ENCODE data around the gene ZBTB42. TPM values are rescaled to one million over a fixed set of nuclear protein-coding genes. Genes with fewer than 3 reads are reported as not detected.

Gene ZBTB42
- total and polyA plus RNA-seq, 4 experiments from 2014 or later: 2.0 to 12.3 (median 6.9) TPM

- peaks cover 0 to 11% of the 10 kb centered on the region in 2 donors for H3K36me3 Mint-ChIP-seq
- H3K4me3 Mint-ChIP-seq: no peak overlapping the region
- H3K9me3 Mint-ChIP-seq: no peaks in the 10 kb centered on the region
- CTCF ChIA-PET (ENCODE audit: partially characterized antibody): no interaction called here
- DNase-seq: no peak
- H3K27ac ChIP-seq (ENCODE audit: low read depth, low read length): no peak overlapping the region
- no peaks in the 10 kb centered on the region for H3K4me1 ChIP-seq (ENCODE audit: insufficient read depth, low read length)
- H3K36me3 ChIP-seq (ENCODE audit: insufficient read depth, low read length): no peaks in the 10 kb centered on the region
- H3K27me3 Mint-ChIP-seq: no peaks in the 10 kb centered on the region
- H3K4me3 ChIP-seq (ENCODE audit: low read length in 2 of 2): no peak overlapping the region
- intact Hi-C loops (cut with micrococcal nuclease): no loop called here
- peak overlapping the region in 2 of 7 donors; percentile 13 to 62 for H3K27ac Mint-ChIP-seq
- H3K4me1 Mint-ChIP-seq: peaks cover 0 to 1% (median 0%) of the 10 kb centered on the region in 4 donors
- no peaks in the 10 kb centered on the region for H3K27me3 ChIP-seq (ENCODE audit: insufficient read depth, low read length)
- H3K9me3 ChIP-seq (ENCODE audit: control insufficient read depth in 1 of 2, low read length in 2 of 2): no peaks in the 10 kb centered on the region
- POLR2A ChIA-PET (ENCODE audit: partially characterized antibody): no interaction called here
Measured at GRCh38 chr14:104779776-104780512, 21.0 kb upstream of the ZBTB42 start.

DNA sequence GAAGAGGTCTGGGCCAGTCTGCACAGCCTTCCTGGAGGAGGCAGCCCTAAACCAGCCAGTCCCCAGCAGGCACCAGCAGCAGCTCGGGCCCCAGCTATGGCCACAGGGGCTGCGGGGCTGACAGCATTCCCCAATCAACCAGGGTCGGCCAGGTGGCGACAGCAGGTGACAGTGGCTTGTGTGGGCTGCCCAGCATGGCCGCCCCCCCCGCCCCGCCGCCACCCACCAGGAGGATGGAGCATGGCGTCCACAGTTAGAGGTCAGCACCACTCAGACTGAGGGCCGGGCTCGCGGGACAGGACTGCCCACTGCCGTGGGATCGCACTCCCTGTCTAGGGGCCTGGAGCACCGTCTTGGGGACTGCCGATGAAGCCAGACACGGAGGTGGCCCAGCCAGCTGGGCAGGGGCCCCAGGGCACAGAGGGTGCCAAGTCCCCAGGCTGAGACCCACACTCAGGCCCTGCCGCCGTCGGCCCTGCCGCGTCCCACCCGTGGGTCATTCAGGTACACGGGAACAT is 20.3 kb upstream of the ZBTB42 start:
- no peaks in the 10 kb centered on the region for H3K27me3 Mint-ChIP-seq
- intact Hi-C loops (cut with micrococcal nuclease): no loop called here
- Histone ChIP-seq H3K4me1 (ENCODE audit: insufficient read depth, low read length) (no peaks in the 10 kb centered on the region), H3K36me3 (ENCODE audit: insufficient read depth, low read length) (no peaks in the 10 kb centered on the region), H3K27ac (ENCODE audit: low read depth, low read length) (no peak overlapping the region), H3K4me3 (ENCODE audit: low read length in 2 of 2) (no peak overlapping the region), H3K27me3 (ENCODE audit: insufficient read depth, low read length) (no peaks in the 10 kb centered on the region), H3K9me3 (ENCODE audit: control insufficient read depth in 1 of 2, low read length in 2 of 2) (no peaks in the 10 kb centered on the region)
- no peaks in the 10 kb centered on the region for H3K9me3 Mint-ChIP-seq
- H3K4me1 Mint-ChIP-seq: peaks cover 0 to 1% (median 0%) of the 10 kb centered on the region in 4 donors
- DNase-seq: no peak
- H3K4me3 Mint-ChIP-seq: no peak overlapping the region
- ChIA-PET CTCF (ENCODE audit: partially characterized antibody) (interaction anchor here (1.0 kb wide), 1 partner anchor 12 kb away, joined by 3 read pairs; no protein-coding TSS in a partner anchor), POLR2A (ENCODE audit: partially characterized antibody) (no interaction called here)
- H3K36me3 Mint-ChIP-seq: peaks cover 0 to 11% of the 10 kb centered on the region in 2 donors
- H3K27ac Mint-ChIP-seq: peak overlapping the region in 1 of 7 donors; percentile 46

GRCh38 chr14:104781271-104782077 is 19.4 kb upstream of the ZBTB42 start:
- no peak overlapping the region for H3K27ac Mint-ChIP-seq
- H3K4me1 ChIP-seq (ENCODE audit: insufficient read depth, low read length): peaks cover 5% of the 10 kb centered on the region
- CTCF ChIA-PET (ENCODE audit: partially characterized antibody): interaction anchor here (1.0 kb wide), 1 partner anchor 13 kb away, joined by 3 read pairs; no protein-coding TSS in a partner anchor
- no peak overlapping the region for H3K4me3 Mint-ChIP-seq
- H3K9me3 Mint-ChIP-seq: no peaks in the 10 kb centered on the region
- DNase-seq: no peak
- POLR2A ChIA-PET (ENCODE audit: partially characterized antibody): no interaction called here
- H3K4me1 Mint-ChIP-seq: peaks cover 0 to 6% (median under 1%) of the 10 kb centered on the region in 4 donors
- no peak overlapping the region for H3K27ac ChIP-seq (ENCODE audit: low read depth, low read length)
- peaks cover 0 to 7% of the 10 kb centered on the region in 2 donors for H3K36me3 Mint-ChIP-seq
- H3K27me3 Mint-ChIP-seq: no peaks in the 10 kb centered on the region
- no peak overlapping the region for H3K4me3 ChIP-seq (ENCODE audit: low read length in 2 of 2)
- H3K36me3 ChIP-seq (ENCODE audit: insufficient read depth, low read length): no peaks in the 10 kb centered on the region
- intact Hi-C loops (cut with micrococcal nuclease): no loop called here
- no peaks in the 10 kb centered on the region for H3K9me3 ChIP-seq (ENCODE audit: control insufficient read depth in 1 of 2, low read length in 2 of 2)
- H3K27me3 ChIP-seq (ENCODE audit: insufficient read depth, low read length): no peaks in the 10 kb centered on the region

DNA sequence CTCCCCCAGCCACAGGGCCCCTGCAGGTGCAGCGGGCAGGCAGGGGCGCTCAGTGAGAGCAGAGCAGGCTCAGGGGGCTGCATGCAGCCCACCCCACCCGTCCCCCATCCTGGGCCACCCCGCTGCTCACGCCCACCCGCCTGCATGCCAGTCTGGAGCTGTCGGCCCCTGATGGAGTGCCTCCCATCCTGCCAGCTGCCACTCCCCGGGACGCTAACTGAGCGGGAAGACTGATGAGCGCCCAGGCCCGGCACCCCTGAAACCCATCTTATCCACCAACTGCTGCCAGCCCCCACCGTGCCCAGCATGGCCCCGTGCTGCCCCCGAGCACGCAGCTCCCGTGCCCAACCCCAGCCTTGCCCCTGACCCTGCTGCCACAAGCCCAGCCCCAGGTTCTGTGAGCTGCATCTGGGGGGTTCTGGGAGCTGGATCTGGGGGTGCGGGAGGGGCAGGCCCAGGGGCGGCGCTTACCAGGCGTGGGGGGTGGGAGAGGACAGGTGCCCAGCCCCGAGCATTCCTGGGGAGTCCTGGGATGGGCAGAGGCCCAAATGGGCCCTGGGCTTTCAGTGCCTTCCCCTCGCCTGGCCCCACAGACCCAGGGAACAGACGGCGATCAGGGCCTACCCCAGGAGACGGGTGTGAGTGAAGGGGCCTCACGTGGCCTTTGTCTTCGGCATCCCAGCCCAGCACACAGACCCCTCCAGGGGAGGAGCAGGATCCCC is 18.7 kb upstream of the ZBTB42 start:
- H3K9me3 Mint-ChIP-seq: no peaks in the 10 kb centered on the region
- ChIA-PET POLR2A (ENCODE audit: partially characterized antibody) (no interaction called here), CTCF (ENCODE audit: partially characterized antibody) (no interaction called here)
- H3K36me3 Mint-ChIP-seq: peaks cover 0 to 1% of the 10 kb centered on the region in 2 donors
- H3K4me3 Mint-ChIP-seq: no peak overlapping the region
- DNase-seq: no peak
- peaks cover 12% of the 10 kb centered on the region for H3K4me1 ChIP-seq (ENCODE audit: insufficient read depth, low read length)
- H3K4me3 ChIP-seq (ENCODE audit: low read length in 2 of 2): no peak overlapping the region
- no peak overlapping the region for H3K27ac ChIP-seq (ENCODE audit: low read depth, low read length)
- no peak overlapping the region for H3K27ac Mint-ChIP-seq
- H3K27me3 Mint-ChIP-seq: no peaks in the 10 kb centered on the region
- peaks cover 3 to 8% (median 4%) of the 10 kb centered on the region in 4 donors for H3K4me1 Mint-ChIP-seq
- no peaks in the 10 kb centered on the region for H3K27me3 ChIP-seq (ENCODE audit: insufficient read depth, low read length)
- H3K36me3 ChIP-seq (ENCODE audit: insufficient read depth, low read length): no peaks in the 10 kb centered on the region
- no peaks in the 10 kb centered on the region for H3K9me3 ChIP-seq (ENCODE audit: control insufficient read depth in 1 of 2, low read length in 2 of 2)
- intact Hi-C loops (cut with micrococcal nuclease): no loop called here

- Mint-ChIP-seq H3K27me3 (no peaks in the 10 kb centered on the region), H3K9me3 (no peaks in the 10 kb centered on the region), H3K27ac (no peak overlapping the region), H3K4me3 (no peak overlapping the region), H3K4me1 (peaks cover 3 to 8% (median 4%) of the 10 kb centered on the region in 4 donors), H3K36me3 (no peaks in the 10 kb centered on the region)
- POLR2A ChIA-PET (ENCODE audit: partially characterized antibody): no interaction called here
- Histone ChIP-seq H3K4me1 (ENCODE audit: insufficient read depth, low read length) (peaks cover 18% of the 10 kb centered on the region), H3K27ac (ENCODE audit: low read depth, low read length) (no peak overlapping the region), H3K4me3 (ENCODE audit: low read length in 2 of 2) (no peak overlapping the region), H3K9me3 (ENCODE audit: control insufficient read depth in 1 of 2, low read length in 2 of 2) (no peaks in the 10 kb centered on the region), H3K36me3 (ENCODE audit: insufficient read depth, low read length) (no peaks in the 10 kb centered on the region), H3K27me3 (ENCODE audit: insufficient read depth, low read length) (no peaks in the 10 kb centered on the region)
- no peak for DNase-seq
- intact Hi-C loops (cut with micrococcal nuclease): no loop called here
- CTCF ChIA-PET (ENCODE audit: partially characterized antibody): no interaction called here
Measured at GRCh38 chr14:104782808-104783139, 18.1 kb upstream of the ZBTB42 start.

DNA sequence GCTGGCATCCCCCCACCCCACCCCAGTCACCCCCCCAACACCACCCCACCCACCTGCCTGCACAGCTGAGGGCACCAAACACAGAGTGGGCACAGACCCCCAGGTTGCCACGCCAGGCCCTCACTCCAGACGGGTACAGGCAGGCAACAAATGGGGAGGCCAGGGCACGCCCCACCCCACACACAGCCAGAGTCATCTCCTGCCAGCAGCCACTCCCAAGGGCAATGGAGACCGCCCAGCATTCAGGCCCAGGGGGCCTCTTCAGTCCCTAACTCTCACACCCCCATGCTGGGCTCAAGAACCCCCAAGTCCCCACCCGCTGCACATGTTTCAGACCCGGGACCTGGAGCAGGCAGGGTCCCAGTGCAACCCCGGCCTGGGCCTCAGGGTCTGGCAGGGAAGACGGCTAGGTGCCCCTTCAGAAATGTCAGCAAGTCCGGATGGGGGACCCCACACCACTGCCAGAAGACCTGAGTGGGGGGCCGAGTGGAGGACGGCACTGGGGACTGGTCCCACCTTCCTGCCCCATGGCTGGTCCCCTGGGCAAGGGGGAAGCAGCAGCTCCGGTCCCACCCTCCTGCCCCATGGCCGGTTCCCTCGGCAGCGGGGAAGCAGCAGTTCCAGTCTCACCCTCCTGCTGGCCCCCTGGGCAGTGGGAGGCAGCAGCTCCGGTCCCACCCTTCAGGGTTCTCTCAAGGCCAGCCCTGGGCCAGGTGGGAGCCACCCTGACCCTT is 17.2 kb upstream of the ZBTB42 start:
- POLR2A ChIA-PET (ENCODE audit: partially characterized antibody): interaction anchor here (1.3 kb wide), 1 partner anchor 31 kb away, joined by 3 read pairs; the partner anchor contains the start of gene SIVA1
- H3K27ac Mint-ChIP-seq: no peak overlapping the region
- intact Hi-C loops (cut with micrococcal nuclease): no loop called here
- CTCF ChIA-PET (ENCODE audit: partially characterized antibody): no interaction called here
- no peaks in the 10 kb centered on the region for H3K9me3 Mint-ChIP-seq
- Histone ChIP-seq H3K9me3 (ENCODE audit: control insufficient read depth in 1 of 2, low read length in 2 of 2) (no peaks in the 10 kb centered on the region), H3K27me3 (ENCODE audit: insufficient read depth, low read length) (no peaks in the 10 kb centered on the region), H3K27ac (ENCODE audit: low read depth, low read length) (no peak overlapping the region), H3K4me3 (ENCODE audit: low read length in 2 of 2) (no peak overlapping the region), H3K4me1 (ENCODE audit: insufficient read depth, low read length) (peaks cover 24% of the 10 kb centered on the region), H3K36me3 (ENCODE audit: insufficient read depth, low read length) (no peaks in the 10 kb centered on the region)
- peaks cover 3 to 9% (median 7%) of the 10 kb centered on the region in 4 donors for H3K4me1 Mint-ChIP-seq
- H3K36me3 Mint-ChIP-seq: no peaks in the 10 kb centered on the region
- no peak overlapping the region for H3K4me3 Mint-ChIP-seq
- no peak for DNase-seq
- no peaks in the 10 kb centered on the region for H3K27me3 Mint-ChIP-seq
